ENCODE measurements around the gene TTC33.

DNA sequence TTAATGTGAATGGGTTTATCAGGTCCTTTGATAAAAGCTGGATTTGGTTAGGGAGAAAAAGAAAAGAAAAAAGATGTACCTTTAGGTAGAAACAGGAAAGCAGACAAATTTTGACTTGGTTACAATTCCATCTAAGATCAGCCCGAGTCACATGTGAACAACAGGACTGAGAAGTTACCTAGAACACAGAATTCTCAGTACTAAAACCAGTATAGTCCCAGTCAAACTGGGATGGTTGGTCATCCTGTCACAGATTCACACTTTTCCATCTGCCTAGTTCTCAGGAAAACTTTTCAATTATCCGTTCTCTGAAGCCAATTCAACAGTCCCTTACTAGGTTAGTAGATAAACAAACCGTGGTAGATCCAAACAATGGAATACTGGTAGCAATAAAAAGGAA, 266.3 kb downstream of the TTC33 start:
- TF ChIP-seq POLR2A (IDR thresholded peaks at IDR 0.05) (no peak), EP300 (IDR thresholded peaks at IDR 0.05; ENCODE audit: low read depth) (no peak), POLR2AphosphoS5 (IDR thresholded peaks at IDR 0.05) (no peak)
- TF ChIP-seq, protein P1, sequence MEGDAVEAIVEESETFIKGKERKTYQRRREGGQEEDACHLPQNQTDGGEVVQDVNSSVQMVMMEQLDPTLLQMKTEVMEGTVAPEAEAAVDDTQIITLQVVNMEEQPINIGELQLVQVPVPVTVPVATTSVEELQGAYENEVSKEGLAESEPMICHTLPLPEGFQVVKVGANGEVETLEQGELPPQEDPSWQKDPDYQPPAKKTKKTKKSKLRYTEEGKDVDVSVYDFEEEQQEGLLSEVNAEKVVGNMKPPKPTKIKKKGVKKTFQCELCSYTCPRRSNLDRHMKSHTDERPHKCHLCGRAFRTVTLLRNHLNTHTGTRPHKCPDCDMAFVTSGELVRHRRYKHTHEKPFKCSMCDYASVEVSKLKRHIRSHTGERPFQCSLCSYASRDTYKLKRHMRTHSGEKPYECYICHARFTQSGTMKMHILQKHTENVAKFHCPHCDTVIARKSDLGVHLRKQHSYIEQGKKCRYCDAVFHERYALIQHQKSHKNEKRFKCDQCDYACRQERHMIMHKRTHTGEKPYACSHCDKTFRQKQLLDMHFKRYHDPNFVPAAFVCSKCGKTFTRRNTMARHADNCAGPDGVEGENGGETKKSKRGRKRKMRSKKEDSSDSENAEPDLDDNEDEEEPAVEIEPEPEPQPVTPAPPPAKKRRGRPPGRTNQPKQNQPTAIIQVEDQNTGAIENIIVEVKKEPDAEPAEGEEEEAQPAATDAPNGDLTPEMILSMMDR (IDR thresholded peaks at IDR 0.05), result no peak
